HepG2 (cell line): Measurements from ENCODE around the gene BLCAP. TPM values are rescaled to one million over a fixed set of nuclear protein-coding genes. Genes with fewer than 3 reads are reported as not detected.

ENCODE experiments used
- BCL6 ChIP-seq: IDR thresholded peaks from 2 replicates; pipeline ENCODE4 v1.6.1; 2016; ENCODE audit warnings: missing genetic modification reagents, missing compliant biosample characterization
- CREM ChIP-seq, 2 experiments: sonication (generic) in 1 of 2; formaldehyde crosslinking in 1 of 2; IDR thresholded peaks; 2 replicates each; pipeline versions ENCODE4 v1.4.0 to v1.6.1; 2016 to 2020; ENCODE audit warnings: antibody characterized with exemption in 1 of 2, mild to moderate bottlenecking in 1 of 2, missing genetic modification reagents in 1 of 2
- GTF2F1 ChIP-seq: fragments of 150-350 bp; IDR thresholded peaks from 2 replicates; pipeline ENCODE4 v1.6.1; 2014; ENCODE audit warnings: low read length
- KIAA2018 ChIP-seq: sonication (generic); formaldehyde crosslinking; IDR thresholded peaks from 2 replicates; pipeline ENCODE4 v1.5.0; 2020; ENCODE audit warnings: mild to moderate bottlenecking, missing genetic modification reagents, borderline replicate concordance
- MAFF ChIP-seq: IDR thresholded peaks from 2 replicates; pipeline ENCODE4 v1.6.1; 2011; ENCODE audit warnings: low read depth, low read length, improper control_type of control experiment
- NR3C1 ChIP-seq: sonication (generic); formaldehyde crosslinking; IDR thresholded peaks from 2 replicates; pipeline ENCODE4 v1.4.0; 2020; ENCODE audit warnings: missing genetic modification reagents
- SNAPC4 ChIP-seq: sonication (generic); formaldehyde crosslinking; IDR thresholded peaks from 2 replicates; pipeline ENCODE4 v1.4.0; 2020; ENCODE audit warnings: mild to moderate bottlenecking, missing genetic modification reagents
- TBX2 ChIP-seq: sonication (generic); formaldehyde crosslinking; IDR thresholded peaks from 2 replicates; pipeline ENCODE4 v1.5.0; 2020; ENCODE audit warnings: missing genetic modification reagents, mild to moderate bottlenecking, borderline replicate concordance
- TGIF2 ChIP-seq: IDR thresholded peaks from 2 replicates; pipeline ENCODE4 v1.6.1; 2016; ENCODE audit warnings: control low read depth, missing compliant biosample characterization
- ZNF713 ChIP-seq: sonication (generic); formaldehyde crosslinking; IDR thresholded peaks from 2 replicates; pipeline ENCODE4 v1.4.0; 2020; ENCODE audit warnings: mild to moderate bottlenecking, missing genetic modification reagents
- polyA plus RNA-seq, 8 experiments: library from polyadenylated mRNA; depleted of rRNA in 3 of 8; stranded (reverse) in 7 of 8; unstranded in 1 of 8; fragments of >200 nt; fragmentation: Illumina TruSeq in 4 of 8; extraction: Trizol in 4 of 8; gene quantifications; 2 replicates each; pipeline versions ENCODE4 v1.2.1 to v1.2.3, GENCODE V29; 2011 to 2016; ENCODE audit warnings: low read depth in 4 of 8, missing spikeins in 1 of 8, mixed read lengths in 1 of 8; ENCODE audit not compliant: insufficient read depth in 1 of 8
- total RNA-seq, 5 experiments: library from RNA; depleted of rRNA; stranded (reverse); fragments of >200 nt; fragmentation: Illumina TruSeq; extraction: Trizol; gene quantifications; 2 replicates each; pipeline ENCODE4 v1.2.3, GENCODE V29; 2016; ENCODE audit warnings: low read depth in 1 of 5

Gene BLCAP
- total and polyA plus RNA-seq, 2 of the 13 experiments (the other 11 are each of a cell fraction or from before 2014, with no cell fraction given): 52.4 to 86.8 TPM

- no peak for TF ChIP-seq ZNF713
- no peak for TF ChIP-seq NR3C1
- no peak for TF ChIP-seq CREM (IDR thresholded peaks at IDR 0.05)
- TF ChIP-seq CREM (CRISPR knock-in tag; IDR thresholded peaks at IDR 0.05): no peak
- TF ChIP-seq TBX2 (CRISPR knock-in tag): no peak
- TF ChIP-seq BCL6 (CRISPR knock-in tag): no peak
- TF ChIP-seq SNAPC4 (CRISPR knock-in tag): no peak
- no peak for TF ChIP-seq TGIF2 (CRISPR knock-in tag)
- TF ChIP-seq GTF2F1: no peak
- TF ChIP-seq KIAA2018 (CRISPR knock-in tag): no peak
- TF ChIP-seq MAFF: no peak
Measured at GRCh38 chr20:37575884-37576283, 48.2 kb upstream of the BLCAP start (continued).
